Stimulated activated naive B cell treated with anti-CD40 and anti-IgM and Interleukin-4, amounts not matched to agents 10 μg/mL and 1 μg/mL and 100 μg/mL, for 72 hours (primary cell): Measurements from ENCODE around the gene LMBRD2.
"Not testable (repeated sequence)": the region's sequence is repeated elsewhere in the genome, so short reads cannot be mapped to it uniquely, and the experiment has no call there.

Source experiments
- ATAC-seq, 2 donors: fragments of 150-1000 bp; cut with Tn5 transposase; replicated peaks; 2 replicates each; pipeline ENCODE4 v1.10.0; 2021; ENCODE audit warnings: moderate library complexity in 1 of 2
- DNase-seq: peaks from one replicate; pipeline ENCODE4 v3.0.0; 2021
- H3K27ac Mint-ChIP-seq: one replicate; pipeline ENCODE4 v1.8.0; 2022; ENCODE audit warnings: mild to moderate bottlenecking, mixed read lengths
- H3K27me3 Mint-ChIP-seq, 2 donors: one replicate each; pipeline ENCODE4 v1.8.0; 2022; ENCODE audit warnings: mixed read lengths in 2 of 2
- H3K36me3 Mint-ChIP-seq, 2 donors: one replicate each; pipeline ENCODE4 v1.8.0; 2022; ENCODE audit warnings: mixed read lengths in 2 of 2, mild to moderate bottlenecking in 1 of 2
- H3K4me1 Mint-ChIP-seq, 2 donors: one replicate each; pipeline ENCODE4 v1.8.0; 2022; ENCODE audit warnings: mixed read lengths in 2 of 2, mild to moderate bottlenecking in 1 of 2
- H3K4me3 Mint-ChIP-seq, 2 donors: one replicate each; pipeline ENCODE4 v1.8.0; 2022; ENCODE audit warnings: mild to moderate bottlenecking in 2 of 2, mixed read lengths in 2 of 2, moderate library complexity in 1 of 2
- H3K9me3 Mint-ChIP-seq, 2 donors: one replicate each; pipeline ENCODE4 v1.8.0; 2022; ENCODE audit warnings: mixed read lengths in 2 of 2, mild to moderate bottlenecking in 1 of 2

The LMBRD2 gene

GRCh38 chr5:36152324-36153297 lies 924 bp upstream of the LMBRD2 start:
- Mint-ChIP-seq H3K4me1 (peaks cover 24 to 37% of the 10 kb centered on the region in 2 donors), H3K9me3 (no peaks in the 10 kb centered on the region), H3K36me3 (peaks cover 28 to 34% of the 10 kb centered on the region in 2 donors), H3K27ac (peak overlapping the region; percentile 97), H3K4me3 (peak overlapping the region; percentile 92 to 95), H3K27me3 (no peaks in the 10 kb centered on the region)
- DNase-seq (no peak), ATAC-seq (peak in 1 of 2 donors; percentile 1)

DNA sequence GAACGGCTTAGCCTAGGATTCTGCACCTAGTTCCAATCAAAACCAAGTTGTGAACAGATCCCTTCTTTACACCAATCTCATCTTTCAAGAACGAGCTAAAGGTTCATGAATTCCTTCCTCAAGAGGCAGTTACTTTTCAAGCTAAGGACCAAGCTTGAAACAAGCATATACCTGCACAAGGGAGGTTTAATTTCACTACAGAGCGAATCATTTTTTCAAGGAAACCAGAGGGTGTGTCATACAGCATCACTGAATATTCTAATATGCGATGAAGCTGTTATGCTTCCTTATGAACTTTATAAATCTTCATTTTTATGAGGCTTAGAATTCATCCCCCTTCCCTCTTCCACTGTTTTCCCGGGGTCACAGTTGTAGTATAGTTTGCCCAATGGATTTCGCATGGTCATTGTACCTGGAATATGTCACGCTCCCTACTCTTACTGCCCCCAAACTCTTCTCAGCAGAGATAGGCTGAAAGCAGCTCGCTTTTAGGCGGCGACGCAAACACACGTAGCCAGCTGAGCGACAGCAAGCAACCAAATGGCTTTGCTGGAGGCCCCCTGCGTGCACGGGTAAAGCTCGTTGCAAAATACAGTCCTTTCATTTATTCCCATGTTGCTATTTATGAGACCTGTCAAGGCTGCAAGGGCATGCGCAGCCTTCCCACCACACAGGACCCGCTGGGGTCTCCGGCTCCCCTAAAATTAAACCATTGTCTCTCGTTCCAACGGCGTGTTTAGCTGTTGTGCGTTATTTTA lies 832 bp downstream of the LMBRD2 start:
- peak; percentile 43 to 51 for ATAC-seq
- H3K36me3 Mint-ChIP-seq, result peaks cover 17 to 19% of the 10 kb centered on the region in 2 donors

DNA sequence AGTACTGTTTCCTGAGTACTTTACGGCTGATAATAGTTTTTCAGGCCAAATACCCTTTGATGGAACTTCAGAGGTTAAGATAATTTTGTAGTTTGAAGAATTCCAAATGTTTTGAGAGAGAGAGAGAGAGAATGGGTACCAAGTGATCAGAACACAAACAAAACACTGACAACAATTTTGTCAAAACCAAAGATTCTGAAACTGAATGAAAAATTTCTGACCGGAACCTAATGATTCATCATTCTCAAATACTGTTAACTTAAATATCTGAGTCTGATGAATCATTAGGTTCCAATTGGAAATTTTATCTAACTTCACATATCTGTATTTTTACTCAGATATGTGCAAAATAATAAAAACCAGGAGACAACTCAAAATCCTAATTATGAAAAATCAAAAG lies 4.0 kb downstream of the LMBRD2 start:
- Mint-ChIP-seq H3K36me3 (peaks cover 0 to 5% of the 10 kb centered on the region in 2 donors), H3K27ac (no peak overlapping the region), H3K27me3 (no peaks in the 10 kb centered on the region), H3K9me3 (no peaks in the 10 kb centered on the region), H3K4me3 (no peak overlapping the region), H3K4me1 (peaks cover 13 to 14% of the 10 kb centered on the region in 2 donors)
- DNase-seq (no peak), ATAC-seq (no peak)

More for the DNA sequence above, 832 bp downstream of the LMBRD2 start:
- no peaks in the 10 kb centered on the region for H3K9me3 Mint-ChIP-seq
- H3K27ac Mint-ChIP-seq, result peak overlapping the region; percentile 97
- H3K27me3 Mint-ChIP-seq, result no peaks in the 10 kb centered on the region
- H3K4me3 Mint-ChIP-seq, result peak overlapping the region; percentile 92 to 95
- DNase-seq, result peak; percentile 31
- peaks cover 25 to 32% of the 10 kb centered on the region in 2 donors for H3K4me1 Mint-ChIP-seq

DNA sequence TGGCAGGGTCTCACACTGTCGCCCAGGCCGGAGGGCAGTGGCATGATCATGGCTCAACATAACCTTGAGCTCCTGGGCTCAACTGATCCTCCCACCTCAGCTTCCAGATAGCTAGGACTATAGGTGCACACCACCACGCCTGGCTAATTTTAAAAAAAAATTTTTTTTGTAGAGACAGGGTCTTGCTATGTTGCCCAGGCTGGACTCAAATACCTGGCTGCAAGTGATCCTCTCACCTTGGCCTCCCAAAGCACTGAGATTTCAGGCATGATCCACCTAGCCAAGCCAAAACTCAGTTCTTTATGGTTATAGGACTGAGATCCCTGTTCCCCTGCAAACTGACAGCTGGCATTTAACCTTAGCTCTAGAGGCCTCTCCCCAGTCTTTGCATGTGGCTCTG lies 5.3 kb downstream of the LMBRD2 start:
- no peak for ATAC-seq

DNA sequence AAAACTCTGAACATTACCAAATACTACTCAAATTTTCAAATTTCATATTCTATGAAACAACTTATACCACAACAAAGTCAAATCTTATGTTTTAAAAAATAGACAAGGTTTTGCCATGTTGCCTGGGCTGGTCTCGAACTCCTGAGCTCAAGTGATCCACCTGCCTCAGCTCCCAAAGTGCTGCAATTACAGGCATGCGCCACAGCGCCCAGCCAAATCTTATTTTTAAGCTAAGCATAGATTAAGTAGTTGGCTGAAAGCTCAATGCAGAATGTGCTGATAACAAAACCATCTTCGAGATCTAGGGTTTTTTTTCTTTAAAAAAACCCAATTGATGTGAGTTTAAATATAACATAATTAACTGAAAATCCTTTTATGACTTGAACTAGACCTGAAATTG lies 6.4 kb downstream of the LMBRD2 start:
- DNase-seq, result no peak
- H3K4me3 Mint-ChIP-seq, result no peak overlapping the region
- H3K9me3 Mint-ChIP-seq, result peaks cover 2 to 4% of the 10 kb centered on the region in 2 donors
- no peak for ATAC-seq
- no peak overlapping the region for H3K27ac Mint-ChIP-seq
- no peaks in the 10 kb centered on the region for H3K27me3 Mint-ChIP-seq
- peaks cover 6 to 10% of the 10 kb centered on the region in 2 donors for H3K36me3 Mint-ChIP-seq
- peaks cover 4 to 5% of the 10 kb centered on the region in 2 donors for H3K4me1 Mint-ChIP-seq

More for the DNA sequence above, 5.3 kb downstream of the LMBRD2 start:
- Mint-ChIP-seq H3K4me3 (no peak overlapping the region), H3K27me3 (no peaks in the 10 kb centered on the region), H3K36me3 (peaks cover 0 to 5% of the 10 kb centered on the region in 2 donors), H3K9me3 (no peaks in the 10 kb centered on the region), H3K4me1 (peaks cover 9 to 13% of the 10 kb centered on the region in 2 donors), H3K27ac (no peak overlapping the region)
- no peak for DNase-seq

GRCh38 chr5:36138900-36139683 lies 12.6 kb downstream of the LMBRD2 start:
- Mint-ChIP-seq H3K27me3 (no peaks in the 10 kb centered on the region), H3K4me1 (no peaks in the 10 kb centered on the region), H3K36me3 (peaks cover 39 to 46% of the 10 kb centered on the region in 2 donors), H3K9me3 (peaks cover 10 to 15% of the 10 kb centered on the region in 2 donors), H3K4me3 (no peak overlapping the region), H3K27ac (no peak overlapping the region)
- no peak for ATAC-seq
- no peak for DNase-seq

DNA sequence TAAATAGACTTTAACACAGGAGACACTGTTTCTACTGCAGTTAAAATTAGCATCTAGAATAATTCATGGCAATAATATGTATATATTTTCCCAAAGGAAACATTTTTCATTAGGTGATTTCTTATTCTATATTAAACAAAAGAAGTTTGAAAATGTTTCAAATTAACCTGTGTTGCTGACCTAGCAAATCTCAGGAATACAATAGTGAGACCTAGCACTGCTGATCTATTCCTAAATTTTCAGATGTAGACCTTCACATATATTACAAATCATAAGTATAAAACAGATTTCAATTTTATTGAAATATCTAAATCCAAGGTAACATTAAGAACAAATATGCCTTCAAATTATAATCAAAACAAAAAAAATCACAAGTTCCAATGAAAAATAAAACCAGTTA lies 15.1 kb downstream of the LMBRD2 start:
- no peak for ATAC-seq
- Mint-ChIP-seq H3K27me3 (no peaks in the 10 kb centered on the region), H3K36me3 (peaks cover 43 to 59% of the 10 kb centered on the region in 2 donors), H3K4me1 (no peaks in the 10 kb centered on the region), H3K9me3 (peaks cover 10 to 15% of the 10 kb centered on the region in 2 donors), H3K27ac (no peak overlapping the region), H3K4me3 (no peak overlapping the region)
- DNase-seq, result no peak

DNA sequence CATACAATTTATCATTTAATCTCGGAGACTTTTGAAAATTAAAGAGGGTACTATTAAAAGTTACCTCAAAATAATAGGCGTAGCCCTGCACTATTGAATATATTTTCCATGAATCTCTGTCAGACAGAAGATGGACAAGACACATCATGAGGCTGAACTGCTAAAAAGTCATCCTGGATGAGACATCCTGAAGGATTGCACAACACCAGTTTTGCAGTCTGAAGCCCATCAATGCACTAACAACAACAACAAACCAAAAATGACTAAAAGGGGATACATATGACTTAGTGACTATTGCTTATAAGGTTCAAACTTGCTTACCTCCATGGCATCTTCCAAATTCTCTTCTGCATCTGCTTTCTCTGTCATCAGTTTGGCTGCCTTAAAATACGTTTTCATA lies 15.7 kb downstream of the LMBRD2 start:
- H3K27ac Mint-ChIP-seq, result no peak overlapping the region
- peaks cover 10 to 15% of the 10 kb centered on the region in 2 donors for H3K9me3 Mint-ChIP-seq
- no peaks in the 10 kb centered on the region for H3K4me1 Mint-ChIP-seq
- no peaks in the 10 kb centered on the region for H3K27me3 Mint-ChIP-seq
- DNase-seq (no peak), ATAC-seq (no peak)
- H3K4me3 Mint-ChIP-seq, result no peak overlapping the region
- H3K36me3 Mint-ChIP-seq, result peaks cover 45 to 64% of the 10 kb centered on the region in 2 donors

DNA sequence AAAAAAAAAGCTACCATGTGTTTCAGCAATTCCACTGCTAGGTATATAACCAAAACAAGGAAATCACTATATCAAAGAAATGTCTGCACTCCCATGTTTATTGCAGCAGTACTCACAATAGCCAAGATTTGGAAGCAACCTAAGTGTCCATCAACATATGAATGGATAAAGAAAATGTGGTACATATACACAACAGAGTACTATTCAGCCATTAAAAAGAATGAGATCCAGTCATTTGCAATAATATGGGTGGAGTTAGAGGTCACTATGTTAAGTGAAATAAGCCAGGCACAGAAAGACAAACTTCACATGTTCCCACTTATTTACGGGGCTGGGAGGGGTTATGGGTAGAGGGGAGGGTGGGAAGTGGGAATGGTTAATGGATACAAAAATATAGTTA lies 18.7 kb downstream of the LMBRD2 start:
- DNase-seq, H3K27me3 Mint-ChIP-seq, ATAC-seq, H3K27ac Mint-ChIP-seq, H3K4me3 Mint-ChIP-seq, H3K4me1 Mint-ChIP-seq: not testable (repeated sequence)
- Mint-ChIP-seq H3K9me3 (peaks cover 7 to 14% of the 10 kb centered on the region in 2 donors), H3K36me3 (peaks cover 46 to 64% of the 10 kb centered on the region in 2 donors)

GRCh38 chr5:36129666-36130065 lies 22.0 kb downstream of the LMBRD2 start:
- not testable (repeated sequence) for H3K4me3 Mint-ChIP-seq, DNase-seq, H3K27ac Mint-ChIP-seq, H3K4me1 Mint-ChIP-seq, ATAC-seq, H3K27me3 Mint-ChIP-seq
- peaks cover 9 to 14% of the 10 kb centered on the region in 2 donors for H3K9me3 Mint-ChIP-seq
- peaks cover 49 to 67% of the 10 kb centered on the region in 2 donors for H3K36me3 Mint-ChIP-seq

DNA sequence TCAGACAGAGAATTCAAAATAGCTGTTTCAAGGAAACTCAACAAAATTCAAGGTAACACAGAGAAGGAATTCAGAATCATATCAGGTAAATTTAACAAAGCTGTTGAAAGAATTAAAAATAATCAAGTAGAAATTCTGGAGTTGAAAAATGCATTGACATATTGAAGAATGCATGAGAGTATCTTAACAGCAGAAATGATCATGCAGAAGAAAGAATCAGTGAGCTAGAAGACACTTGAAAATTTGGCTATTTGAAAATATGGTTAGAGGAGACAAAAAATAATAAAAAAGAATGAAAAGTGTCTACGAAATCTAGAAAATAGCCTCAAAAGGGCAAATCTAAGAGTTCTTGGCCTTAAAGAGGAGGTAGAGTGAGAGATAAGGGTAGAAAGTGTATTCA lies 22.9 kb downstream of the LMBRD2 start:
- H3K36me3 Mint-ChIP-seq, result peaks cover 48 to 65% of the 10 kb centered on the region in 2 donors
- no peak for DNase-seq
- H3K4me1 Mint-ChIP-seq, result peaks cover 0 to 4% of the 10 kb centered on the region in 2 donors
- no peak overlapping the region for H3K27ac Mint-ChIP-seq
- H3K4me3 Mint-ChIP-seq, result no peak overlapping the region
- no peaks in the 10 kb centered on the region for H3K27me3 Mint-ChIP-seq
- ATAC-seq, result no peak
- peaks cover 9 to 14% of the 10 kb centered on the region in 2 donors for H3K9me3 Mint-ChIP-seq

- Mint-ChIP-seq H3K9me3 (peaks cover 9 to 14% of the 10 kb centered on the region in 2 donors), H3K36me3 (peaks cover 40 to 50% of the 10 kb centered on the region in 2 donors), H3K27me3 (no peaks in the 10 kb centered on the region), H3K4me1 (peaks cover 0 to 4% of the 10 kb centered on the region in 2 donors), H3K27ac (no peak overlapping the region), H3K4me3 (no peak overlapping the region)
- ATAC-seq (no peak), DNase-seq (no peak)
Measured at GRCh38 chr5:36125868-36126267, 25.8 kb downstream of the LMBRD2 start.

- no peak overlapping the region for H3K4me3 Mint-ChIP-seq
- no peak overlapping the region for H3K27ac Mint-ChIP-seq
- no peaks in the 10 kb centered on the region for H3K9me3 Mint-ChIP-seq
- DNase-seq, result no peak
- no peak for ATAC-seq
- H3K27me3 Mint-ChIP-seq, result no peaks in the 10 kb centered on the region
- no peaks in the 10 kb centered on the region for H3K4me1 Mint-ChIP-seq
- H3K36me3 Mint-ChIP-seq, result peaks cover 33 to 49% of the 10 kb centered on the region in 2 donors
Measured at GRCh38 chr5:36111238-36111637, 40.4 kb downstream of the LMBRD2 start.
